ENCODE data around the gene SF3A1.

SF3A1 gene

DNA sequence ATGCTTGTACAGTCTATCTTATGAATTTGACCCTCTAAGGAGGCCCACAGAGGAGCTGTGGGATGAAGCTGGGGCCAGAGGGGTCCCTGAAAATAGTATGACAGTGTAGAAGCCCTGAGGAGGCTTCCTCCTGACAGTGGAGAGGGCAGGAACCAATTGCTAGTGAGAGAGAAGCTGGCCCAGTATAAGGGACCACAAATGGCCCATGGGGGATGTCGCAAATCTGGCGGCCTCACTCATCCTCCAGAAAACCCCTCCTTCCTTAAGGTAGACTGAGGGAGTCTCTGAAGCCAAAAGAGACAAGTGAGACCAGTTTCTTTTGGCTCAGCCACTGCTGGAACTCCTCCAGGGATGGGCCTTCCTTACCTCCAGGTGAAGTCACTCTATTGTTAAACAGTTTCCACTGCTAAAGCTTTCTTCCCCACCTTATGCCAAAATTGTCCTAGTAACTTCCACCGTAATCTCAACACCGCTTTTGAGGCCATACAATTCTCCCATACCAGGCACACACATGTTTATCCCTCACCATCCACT is 49.6 kb downstream of the SF3A1 start:
- Histone ChIP-seq H3K4me3 (ENCODE audit: low read depth in 1 of 2, low read length in 2 of 2) (no peak overlapping the region), H3K36me3 (ENCODE audit: control insufficient read depth in 1 of 2, insufficient read depth in 2 of 2, low read length in 2 of 2) (peaks cover 0 to 4% of the 10 kb centered on the region in 2 donors), H3K27ac (ENCODE audit: low read length) (peak overlapping the region; percentile 58), H3K9me3 (ENCODE audit: control insufficient read depth in 1 of 2, low read length in 2 of 2) (no peaks in the 10 kb centered on the region), H3K4me1 (ENCODE audit: control insufficient read depth in 1 of 2, insufficient read depth in 2 of 2, low read length in 2 of 2) (peaks cover 69 to 93% of the 10 kb centered on the region in 2 donors), H3K27me3 (ENCODE audit: low read depth, low read length) (no peaks in the 10 kb centered on the region)

- H3K36me3 ChIP-seq (ENCODE audit: control insufficient read depth in 1 of 2, insufficient read depth in 2 of 2, low read length in 2 of 2): peaks cover 0 to 7% of the 10 kb centered on the region in 2 donors
- H3K4me1 ChIP-seq (ENCODE audit: control insufficient read depth in 1 of 2, insufficient read depth in 2 of 2, low read length in 2 of 2): peaks cover 72 to 93% of the 10 kb centered on the region in 2 donors
- peak overlapping the region; percentile 58 for H3K27ac ChIP-seq (ENCODE audit: low read length)
- no peaks in the 10 kb centered on the region for H3K9me3 ChIP-seq (ENCODE audit: control insufficient read depth in 1 of 2, low read length in 2 of 2)
- no peak overlapping the region for H3K4me3 ChIP-seq (ENCODE audit: low read depth in 1 of 2, low read length in 2 of 2)
- H3K27me3 ChIP-seq (ENCODE audit: low read depth, low read length): no peaks in the 10 kb centered on the region
Measured at GRCh38 chr22:30306627-30307011, 50.1 kb downstream of the SF3A1 start.

DNA sequence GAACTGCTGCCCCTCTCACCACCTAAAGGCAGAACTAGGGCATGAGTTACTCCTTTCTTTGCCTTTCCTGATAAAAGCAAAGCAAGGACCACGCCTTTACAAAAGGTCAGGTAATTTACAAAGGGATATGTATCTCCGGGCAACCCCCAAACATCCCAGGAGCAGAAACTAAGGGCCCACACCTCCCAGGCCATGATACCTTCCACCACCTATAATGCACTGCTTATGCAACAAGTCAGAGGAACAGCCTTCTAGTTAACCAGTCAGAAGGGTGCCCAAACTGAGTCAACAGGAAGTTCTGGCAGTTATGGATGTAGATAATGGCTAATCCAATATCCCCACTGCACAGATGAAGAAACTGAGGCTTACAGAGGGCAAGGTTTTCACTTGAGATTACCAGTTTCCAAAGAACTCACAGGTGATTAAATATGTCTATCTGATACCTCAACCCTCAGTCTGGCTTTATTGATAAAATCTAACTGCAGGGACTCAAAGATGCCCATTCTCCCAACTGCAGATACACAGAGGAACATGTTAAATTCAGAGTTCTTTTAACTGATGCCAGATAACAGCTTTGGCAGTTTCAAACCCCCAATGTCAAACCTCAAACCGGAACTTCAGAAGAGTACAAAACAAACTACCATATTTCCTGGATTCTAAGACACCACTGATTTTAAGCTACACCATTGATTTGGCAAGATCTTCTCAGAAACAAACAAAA is 50.6 kb downstream of the SF3A1 start:
- peaks cover 70 to 93% of the 10 kb centered on the region in 2 donors for H3K4me1 ChIP-seq (ENCODE audit: control insufficient read depth in 1 of 2, insufficient read depth in 2 of 2, low read length in 2 of 2)
- H3K4me3 ChIP-seq (ENCODE audit: low read depth in 1 of 2, low read length in 2 of 2): peak overlapping the region; percentile 13 to 33
- no peaks in the 10 kb centered on the region for H3K9me3 ChIP-seq (ENCODE audit: control insufficient read depth in 1 of 2, low read length in 2 of 2)
- no peaks in the 10 kb centered on the region for H3K27me3 ChIP-seq (ENCODE audit: low read depth, low read length)
- H3K36me3 ChIP-seq (ENCODE audit: control insufficient read depth in 1 of 2, insufficient read depth in 2 of 2, low read length in 2 of 2): peaks cover 4 to 12% of the 10 kb centered on the region in 2 donors
- H3K27ac ChIP-seq (ENCODE audit: low read length): peak overlapping the region; percentile 58

DNA sequence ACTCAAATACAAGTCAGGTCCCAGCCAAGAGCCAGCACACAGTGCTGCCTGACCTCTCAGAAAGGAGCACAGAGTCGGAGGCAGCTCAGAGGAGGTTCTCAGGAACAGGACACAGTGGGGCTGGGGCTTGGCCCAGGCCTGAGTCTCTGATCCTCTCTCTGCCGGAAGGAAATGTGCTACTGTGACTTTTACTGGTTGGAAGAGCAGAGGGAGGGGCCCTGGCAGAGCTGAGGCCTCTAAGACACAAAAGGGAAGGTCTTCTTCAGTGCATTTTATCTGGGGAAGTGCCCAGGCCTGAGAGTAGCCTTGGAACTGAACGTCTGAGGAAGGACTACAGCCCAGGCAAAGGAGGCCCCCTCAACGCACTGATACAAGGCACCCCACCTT is 51.2 kb downstream of the SF3A1 start:
- Histone ChIP-seq H3K36me3 (ENCODE audit: control insufficient read depth in 1 of 2, insufficient read depth in 2 of 2, low read length in 2 of 2) (peaks cover 10 to 17% of the 10 kb centered on the region in 2 donors), H3K27me3 (ENCODE audit: low read depth, low read length) (no peaks in the 10 kb centered on the region), H3K4me3 (ENCODE audit: low read depth in 1 of 2, low read length in 2 of 2) (peak overlapping the region; percentile 13 to 33), H3K4me1 (ENCODE audit: control insufficient read depth in 1 of 2, insufficient read depth in 2 of 2, low read length in 2 of 2) (peaks cover 64 to 91% of the 10 kb centered on the region in 2 donors), H3K27ac (ENCODE audit: low read length) (peak overlapping the region; percentile 58), H3K9me3 (ENCODE audit: control insufficient read depth in 1 of 2, low read length in 2 of 2) (no peaks in the 10 kb centered on the region)

DNA sequence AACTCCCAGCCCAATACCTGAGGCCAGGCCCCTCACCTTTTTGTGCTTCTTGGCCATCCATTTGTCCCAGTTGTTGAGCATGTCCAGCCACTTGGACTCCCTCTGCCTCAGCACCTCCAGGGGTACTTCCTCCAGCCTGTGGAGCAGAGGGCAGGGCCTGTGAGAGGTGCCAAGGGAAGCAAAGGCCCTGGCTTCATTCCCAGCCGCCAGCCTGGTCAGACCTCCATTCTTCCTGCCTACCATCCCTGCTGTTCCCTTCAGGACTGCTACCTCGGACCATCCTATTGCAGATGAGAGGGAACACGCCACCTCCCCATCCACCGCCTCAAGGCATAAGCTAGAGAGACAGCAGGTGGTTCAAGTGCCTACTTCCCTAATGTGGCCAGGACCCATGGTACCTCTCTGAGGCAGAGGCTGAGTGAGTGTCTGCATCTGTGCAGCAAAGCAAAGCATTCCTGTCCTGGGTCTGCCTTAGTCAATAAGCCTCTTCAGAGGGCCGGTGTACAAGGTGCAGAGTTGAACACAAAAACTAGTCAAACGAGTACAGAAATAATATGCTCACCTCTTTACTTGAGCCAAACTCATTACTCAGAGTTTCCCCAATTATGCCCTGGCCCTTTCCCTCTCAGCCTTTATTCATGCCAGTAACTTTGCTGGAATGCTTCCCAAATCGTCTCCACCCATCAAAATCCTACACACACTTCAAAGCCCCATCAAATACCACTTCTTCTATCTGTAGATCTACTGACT is 52.0 kb downstream of the SF3A1 start:
- Histone ChIP-seq H3K9me3 (ENCODE audit: control insufficient read depth in 1 of 2, low read length in 2 of 2) (no peaks in the 10 kb centered on the region), H3K36me3 (ENCODE audit: control insufficient read depth in 1 of 2, insufficient read depth in 2 of 2, low read length in 2 of 2) (peaks cover 11 to 24% of the 10 kb centered on the region in 2 donors), H3K27ac (ENCODE audit: low read length) (peak overlapping the region; percentile 58), H3K4me1 (ENCODE audit: control insufficient read depth in 1 of 2, insufficient read depth in 2 of 2, low read length in 2 of 2) (peaks cover 56 to 83% of the 10 kb centered on the region in 2 donors), H3K4me3 (ENCODE audit: low read depth in 1 of 2, low read length in 2 of 2) (no peak overlapping the region), H3K27me3 (ENCODE audit: low read depth, low read length) (no peaks in the 10 kb centered on the region)

GRCh38 chr22:30302810-30303138 is 53.9 kb downstream of the SF3A1 start:
- peaks cover 22 to 27% of the 10 kb centered on the region in 2 donors for H3K36me3 ChIP-seq (ENCODE audit: control insufficient read depth in 1 of 2, insufficient read depth in 2 of 2, low read length in 2 of 2)
- H3K4me3 ChIP-seq (ENCODE audit: low read depth in 1 of 2, low read length in 2 of 2): no peak overlapping the region
- H3K27ac ChIP-seq (ENCODE audit: low read length): peak overlapping the region; percentile 62
- H3K4me1 ChIP-seq (ENCODE audit: control insufficient read depth in 1 of 2, insufficient read depth in 2 of 2, low read length in 2 of 2): peaks cover 44 to 72% of the 10 kb centered on the region in 2 donors
- H3K27me3 ChIP-seq (ENCODE audit: low read depth, low read length): no peaks in the 10 kb centered on the region
- H3K9me3 ChIP-seq (ENCODE audit: control insufficient read depth in 1 of 2, low read length in 2 of 2): no peaks in the 10 kb centered on the region

- Histone ChIP-seq H3K27ac (ENCODE audit: low read length) (peak overlapping the region; percentile 62), H3K4me1 (ENCODE audit: control insufficient read depth in 1 of 2, insufficient read depth in 2 of 2, low read length in 2 of 2) (peaks cover 44 to 70% of the 10 kb centered on the region in 2 donors), H3K4me3 (ENCODE audit: low read depth in 1 of 2, low read length in 2 of 2) (peak overlapping the region in 1 of 2 donors; percentile 14), H3K9me3 (ENCODE audit: control insufficient read depth in 1 of 2, low read length in 2 of 2) (no peaks in the 10 kb centered on the region), H3K27me3 (ENCODE audit: low read depth, low read length) (no peaks in the 10 kb centered on the region), H3K36me3 (ENCODE audit: control insufficient read depth in 1 of 2, insufficient read depth in 2 of 2, low read length in 2 of 2) (peaks cover 25 to 32% of the 10 kb centered on the region in 2 donors)
Measured at GRCh38 chr22:30301995-30302809, 54.5 kb downstream of the SF3A1 start.

DNA sequence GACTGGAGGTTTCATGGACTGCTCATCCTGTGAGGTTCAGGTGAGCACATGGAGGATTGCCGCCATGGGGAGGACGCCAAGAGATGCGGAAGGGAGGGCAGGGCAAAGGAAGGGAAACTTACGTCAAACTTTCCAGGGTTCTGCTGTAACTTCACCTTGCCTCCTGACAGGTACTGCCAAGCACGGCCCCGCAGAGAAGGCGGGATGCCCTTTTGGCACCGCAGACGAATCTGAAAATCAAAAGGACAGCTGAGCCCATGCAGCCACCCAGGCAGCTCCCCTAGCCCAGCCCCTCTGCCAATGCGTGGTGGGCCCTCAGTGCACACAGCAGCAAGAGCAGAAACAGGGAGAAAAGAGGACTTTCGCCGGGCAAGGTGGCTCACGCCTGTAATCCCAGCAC is 57.4 kb downstream of the SF3A1 start:
- Histone ChIP-seq H3K27ac (ENCODE audit: low read length) (no peak overlapping the region), H3K9me3 (ENCODE audit: control insufficient read depth in 1 of 2, low read length in 2 of 2) (no peaks in the 10 kb centered on the region), H3K4me3 (ENCODE audit: low read depth in 1 of 2, low read length in 2 of 2) (no peak overlapping the region), H3K4me1 (ENCODE audit: control insufficient read depth in 1 of 2, insufficient read depth in 2 of 2, low read length in 2 of 2) (peaks cover 22 to 41% of the 10 kb centered on the region in 2 donors), H3K36me3 (ENCODE audit: control insufficient read depth in 1 of 2, insufficient read depth in 2 of 2, low read length in 2 of 2) (peaks cover 45 to 59% of the 10 kb centered on the region in 2 donors), H3K27me3 (ENCODE audit: low read depth, low read length) (no peaks in the 10 kb centered on the region)

DNA sequence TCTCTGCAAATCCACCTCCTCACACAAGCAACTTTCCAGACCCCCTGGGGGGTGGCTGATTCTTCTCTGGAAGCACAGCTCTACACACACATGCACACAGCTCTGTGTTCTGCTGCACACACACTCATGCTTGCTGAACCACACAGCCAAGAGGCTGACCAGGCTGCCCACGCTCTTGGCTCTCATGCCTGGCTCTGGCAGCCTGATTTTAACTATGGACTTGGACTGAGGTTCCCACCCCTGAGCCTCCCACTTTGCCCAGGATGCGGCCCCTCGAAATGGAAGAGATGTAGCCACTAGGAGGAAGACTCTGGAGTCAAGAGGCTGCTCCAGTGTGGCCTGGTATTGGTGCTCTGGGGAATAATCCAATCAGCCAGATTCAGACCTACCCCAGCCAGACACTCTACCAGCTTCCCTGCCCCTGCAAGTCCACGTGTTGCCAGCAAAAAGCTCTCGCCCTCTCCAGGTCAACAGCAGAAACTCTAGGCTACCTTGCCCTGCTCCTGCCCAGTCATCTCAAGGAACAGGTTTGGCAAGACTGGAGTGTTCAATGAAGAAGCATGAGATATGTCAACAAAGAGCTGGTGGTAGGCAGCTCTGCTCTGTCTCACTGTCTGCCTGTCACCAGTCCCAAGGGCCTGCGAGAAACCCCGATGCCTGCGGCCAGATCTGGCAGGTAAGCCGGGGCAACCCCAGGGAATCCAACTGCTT is 58.5 kb downstream of the SF3A1 start:
- Histone ChIP-seq H3K36me3 (ENCODE audit: control insufficient read depth in 1 of 2, insufficient read depth in 2 of 2, low read length in 2 of 2) (peaks cover 53 to 71% of the 10 kb centered on the region in 2 donors), H3K9me3 (ENCODE audit: control insufficient read depth in 1 of 2, low read length in 2 of 2) (no peaks in the 10 kb centered on the region), H3K27me3 (ENCODE audit: low read depth, low read length) (no peaks in the 10 kb centered on the region), H3K27ac (ENCODE audit: low read length) (no peak overlapping the region), H3K4me1 (ENCODE audit: control insufficient read depth in 1 of 2, insufficient read depth in 2 of 2, low read length in 2 of 2) (peaks cover 12 to 30% of the 10 kb centered on the region in 2 donors), H3K4me3 (ENCODE audit: low read depth in 1 of 2, low read length in 2 of 2) (no peak overlapping the region)

GRCh38 chr22:30297276-30297990 is 59.3 kb downstream of the SF3A1 start:
- Histone ChIP-seq H3K27me3 (ENCODE audit: low read depth, low read length) (no peaks in the 10 kb centered on the region), H3K4me1 (ENCODE audit: control insufficient read depth in 1 of 2, insufficient read depth in 2 of 2, low read length in 2 of 2) (peaks cover 11 to 23% of the 10 kb centered on the region in 2 donors), H3K36me3 (ENCODE audit: control insufficient read depth in 1 of 2, insufficient read depth in 2 of 2, low read length in 2 of 2) (peaks cover 58 to 78% of the 10 kb centered on the region in 2 donors), H3K4me3 (ENCODE audit: low read depth in 1 of 2, low read length in 2 of 2) (no peak overlapping the region), H3K27ac (ENCODE audit: low read length) (no peak overlapping the region), H3K9me3 (ENCODE audit: control insufficient read depth in 1 of 2, low read length in 2 of 2) (no peaks in the 10 kb centered on the region)
